GM23338 (cell line): ENCODE results near the gene PGAP3. TPM values are rescaled to one million over a fixed set of nuclear protein-coding genes. Genes with fewer than 3 reads are reported as not detected.

Experiments used
- ATAC-seq: fragments of 200-7000 bp; cut with Tn5 transposase; 3 replicates; pipeline ENCODE4 v1.9.1; 2020
- DNase-seq: peaks from one replicate; pipeline ENCODE4 v3.0.0-alpha.2; 2015; ENCODE audit warnings: low spot score
- H2AFZ ChIP-seq: fragments of 200-600 bp; sonication (generic); 2 replicates; pipeline ENCODE4 v1.8.0; 2016; ENCODE audit warnings: antibody characterized with exemption, mild to moderate bottlenecking, moderate library complexity
- H3F3A ChIP-seq: fragments of 200-600 bp; sonication (generic); replicated peaks from 2 replicates; pipeline ENCODE4 v1.8.0; 2017; ENCODE audit warnings: antibody characterized with exemption, mixed run types, low read depth
- H3K27ac ChIP-seq: fragments of 200-600 bp; sonication (generic); 2 replicates; pipeline ENCODE4 v1.6.1; 2016; ENCODE audit warnings: low read depth
- H3K27me3 ChIP-seq: fragments of 200-600 bp; sonication (generic); 2 replicates; pipeline ENCODE4 v1.8.0; 2016; ENCODE audit warnings: mild to moderate bottlenecking, mixed run types, moderate library complexity; ENCODE audit not compliant: insufficient read depth
- H3K36me3 ChIP-seq: fragments of 200-600 bp; sonication (generic); 2 replicates; pipeline ENCODE4 v1.8.0; 2016; ENCODE audit warnings: mild to moderate bottlenecking; ENCODE audit not compliant: insufficient read depth
- H3K4me1 ChIP-seq: fragments of 200-600 bp; sonication (generic); 2 replicates; pipeline ENCODE4 v1.8.0; 2016; ENCODE audit warnings: mild to moderate bottlenecking, moderate library complexity; ENCODE audit not compliant: insufficient read depth
- H3K4me2 ChIP-seq: fragments of 200-600 bp; sonication (generic); 2 replicates; pipeline ENCODE4 v1.7.1; 2017; ENCODE audit warnings: mixed run types
- H3K4me3 ChIP-seq: fragments of 200-600 bp; sonication (generic); 2 replicates; pipeline ENCODE4 v1.6.1; 2016; ENCODE audit warnings: mixed run types
- H3K79me2 ChIP-seq: fragments of 200-600 bp; sonication (generic); replicated peaks from 2 replicates; pipeline ENCODE4 v1.8.0; 2017; ENCODE audit warnings: mild to moderate bottlenecking; ENCODE audit not compliant: insufficient read depth
- H3K9me2 ChIP-seq: fragments of 200-600 bp; sonication (generic); 2 replicates; pipeline ENCODE4 v1.8.0; 2017; ENCODE audit not compliant: insufficient read depth
- H4K20me1 ChIP-seq: fragments of 200-600 bp; sonication (generic); replicated peaks from 2 replicates; pipeline ENCODE4 v1.8.0; 2017; ENCODE audit warnings: mild to moderate bottlenecking; ENCODE audit not compliant: insufficient read depth
- H3K27ac Mint-ChIP-seq: 2 replicates; pipeline ENCODE4 v1.8.0; 2020; ENCODE audit warnings: inconsistent platforms, mild to moderate bottlenecking, moderate library complexity, mixed read lengths
- H3K27me3 Mint-ChIP-seq: 3 replicates; pipeline ENCODE4 v1.8.0; 2022; ENCODE audit warnings: low read depth, mild to moderate bottlenecking, moderate library complexity, mixed read lengths, inconsistent platforms; ENCODE audit not compliant: insufficient read depth, poor library complexity
- H3K36me3 Mint-ChIP-seq: 3 replicates; pipeline ENCODE4 v1.8.0; 2021; ENCODE audit warnings: low read depth, mild to moderate bottlenecking, inconsistent platforms, moderate library complexity, mixed read lengths
- H3K4me1 Mint-ChIP-seq: 3 replicates; pipeline ENCODE4 v1.8.0; 2020; ENCODE audit warnings: mild to moderate bottlenecking, inconsistent platforms, mixed read lengths
- H3K4me3 Mint-ChIP-seq: 3 replicates; pipeline ENCODE4 v1.8.0; 2021; ENCODE audit warnings: moderate library complexity, mild to moderate bottlenecking, inconsistent platforms, mixed read lengths
- H3K9me3 Mint-ChIP-seq: 3 replicates; pipeline ENCODE4 v1.8.0; 2020; ENCODE audit warnings: moderate library complexity, mild to moderate bottlenecking, inconsistent platforms, mixed read lengths
- CREB1 ChIP-seq: fragments of 250-450 bp; sonication (Bioruptor Pico); IDR thresholded peaks from 2 replicates; pipeline ENCODE4 v1.5.0; 2020; ENCODE audit warnings: low read depth, mild to moderate bottlenecking, moderate library complexity
- CTCF ChIP-seq, 2 experiments: fragments of 200-600 bp in 1 of 2; sonication (generic) in 1 of 2; conservative IDR thresholded peaks; 2 replicates each; pipeline versions ENCODE4 v1.5.1 to v1.6.1; 2016 to 2017; ENCODE audit warnings: antibody characterized with exemption in 2 of 2, low read depth in 2 of 2, mild to moderate bottlenecking in 2 of 2, moderate library complexity in 1 of 2
- ETS1 ChIP-seq: IDR thresholded peaks from 2 replicates; pipeline ENCODE4 v1.6.1; 2016; ENCODE audit warnings: antibody characterized with exemption
- EZH2 ChIP-seq: fragments of 200-600 bp; sonication (generic); IDR thresholded peaks from one replicate; pipeline ENCODE4 v1.8.0; 2017; ENCODE audit warnings: antibody characterized with exemption, mild to moderate bottlenecking, low read depth; ENCODE audit not compliant: unreplicated experiment
- EZH2phosphoT487 ChIP-seq: fragments of 200-600 bp; sonication (generic); IDR thresholded peaks from one replicate; pipeline ENCODE4 v1.8.1; 2018; ENCODE audit warnings: antibody characterized with exemption; ENCODE audit not compliant: unreplicated experiment
- JUNB ChIP-seq: IDR thresholded peaks from one replicate; pipeline ENCODE4 v1.6.1; 2016; ENCODE audit warnings: antibody characterized with exemption; ENCODE audit not compliant: unreplicated experiment
- NANOG ChIP-seq: IDR thresholded peaks from 2 replicates; pipeline ENCODE4 v1.6.1; 2016; ENCODE audit warnings: antibody characterized with exemption, borderline replicate concordance
- REST ChIP-seq: IDR thresholded peaks from one replicate; pipeline ENCODE4 v1.6.1; 2018; ENCODE audit warnings: antibody characterized with exemption; ENCODE audit not compliant: unreplicated experiment
- STAT1 ChIP-seq: IDR thresholded peaks from one replicate; pipeline ENCODE4 v1.6.1; 2016; ENCODE audit warnings: antibody characterized with exemption; ENCODE audit not compliant: unreplicated experiment
- ZNF114 ChIP-seq: fragments of 250-450 bp; sonication (Bioruptor Pico); IDR thresholded peaks from 2 replicates; pipeline ENCODE4 v1.5.0; 2020; ENCODE audit warnings: mild to moderate bottlenecking, moderate library complexity
- ZNF331 ChIP-seq: fragments of 250-450 bp; sonication (Bioruptor Pico); IDR thresholded peaks from 2 replicates; pipeline ENCODE4 v1.5.0; 2020; ENCODE audit warnings: low read depth, mild to moderate bottlenecking, moderate library complexity
- ZNF462 ChIP-seq: fragments of 250-450 bp; sonication (Bioruptor Pico); IDR thresholded peaks from 2 replicates; pipeline ENCODE4 v1.5.0; 2020; ENCODE audit warnings: mild to moderate bottlenecking, moderate library complexity
- polyA plus RNA-seq: library from polyadenylated mRNA; unstranded; fragments of >200 nt; fragmentation: Nextera tagmentation; extraction: Ambion mirVana; gene quantifications from 2 replicates; pipeline ENCODE4 v1.2.1, GENCODE V29; 2016
- total RNA-seq: library from RNA; depleted of rRNA; stranded (reverse); fragments of >200 nt; shearing (Covaris generic); gene quantifications from 2 replicates; pipeline ENCODE4 v1.2.3, GENCODE V29; 2014

The PGAP3 gene
- total and polyA plus RNA-seq, 2 experiments from 2014 or later = 7.0 to 10.7 TPM

- ATAC-seq (no peak), DNase-seq (no peak)
- peaks cover 14% of the 10 kb centered on the region for H3K27me3 Mint-ChIP-seq
- H3K4me1 ChIP-seq = peaks cover 49% of the 10 kb centered on the region
- peaks cover 17% of the 10 kb centered on the region; the same call in 1 of the 2 replicates for H3F3A ChIP-seq
- no peak for TF ChIP-seq CREB1 (CRISPR knock-in tag)
- TF ChIP-seq ZNF462 = no peak
- TF ChIP-seq ZNF114 (CRISPR knock-in tag) = no peak
- TF ChIP-seq ZNF331 (CRISPR knock-in tag) = no peak
- no peak for TF ChIP-seq EZH2
- no peak for TF ChIP-seq JUNB
- TF ChIP-seq ETS1 = no peak
- TF ChIP-seq EZH2phosphoT487 = no peak
- TF ChIP-seq NANOG = no peak
- TF ChIP-seq REST = no peak
- TF ChIP-seq STAT1 = no peak
- no peak for TF ChIP-seq CTCF (conservative IDR thresholded peaks at IDR 0.05; ENCODE audit: low read depth in 2 of 2)
- H2AFZ ChIP-seq = no peak overlapping the region
- H3K36me3 ChIP-seq = no peaks in the 10 kb centered on the region
- peaks cover 62% of the 10 kb centered on the region for H3K4me1 Mint-ChIP-seq
- no peak overlapping the region; the same call in 2 of the 3 replicates for H3K4me3 Mint-ChIP-seq
- no peaks in the 10 kb centered on the region; the same call in 1 of the 3 replicates for H3K36me3 Mint-ChIP-seq
- no peaks in the 10 kb centered on the region for H3K9me2 ChIP-seq
- no peak overlapping the region for H3K27ac Mint-ChIP-seq
- H3K27me3 ChIP-seq = no peaks in the 10 kb centered on the region
- peaks cover 77% of the 10 kb centered on the region for H3K79me2 ChIP-seq
- no peak overlapping the region for H3K4me2 ChIP-seq
- H4K20me1 ChIP-seq = peaks cover 15% of the 10 kb centered on the region
- no peak overlapping the region for H3K4me3 ChIP-seq
- no peaks in the 10 kb centered on the region for H3K9me3 Mint-ChIP-seq
- no peak overlapping the region for H3K27ac ChIP-seq
Measured at GRCh38 chr17:39643271-39643670, 44.6 kb downstream of the PGAP3 start.
